PC-9 (cell line): ENCODE data around the gene EHD4. TPM values are rescaled to one million over a fixed set of nuclear protein-coding genes. Genes with fewer than 3 reads are reported as not detected.

Experiments used
- BruUV-seq: library from RNA; stranded (reverse); fragments of 400-500 nt; replicated peaks from 2 replicates; lab custom pipeline; 2021; lab: Mats Ljungman, UMichigan
- CTCF ChIA-PET: fragments of 300-600 bp; sonication (Branson Sonifier 250); formaldehyde crosslinking; loops from one replicate; lab custom pipeline; 2022; ENCODE audit warnings: antibody characterized with exemption; lab: Charles Lee
- POLR2A ChIA-PET: fragments of 300-600 bp; sonication (Branson Sonifier 250); formaldehyde crosslinking; loops from one replicate; lab custom pipeline; 2022; ENCODE audit warnings: antibody characterized with exemption; ENCODE audit not compliant: unreplicated experiment; lab: Charles Lee
- DNase-seq, 2 experiments: peaks; one replicate each; pipeline versions ENCODE4 v3.0.0 to v3.0.0-alpha.2; 2015 to 2022; ENCODE audit warnings: mixed read lengths in 1 of 2
- H2AFZ ChIP-seq: fragments of 200-600 bp; sonication (generic); 2 replicates; pipeline ENCODE4 v1.8.1; 2017; ENCODE audit warnings: antibody characterized with exemption
- H3F3A ChIP-seq: fragments of 200-600 bp; sonication (generic); 2 replicates; pipeline ENCODE4 v1.8.1; 2017; ENCODE audit warnings: antibody characterized with exemption, mild to moderate bottlenecking, low read depth; ENCODE audit not compliant: insufficient read depth
- H3K27ac ChIP-seq: fragments of 200-600 bp; sonication (generic); 2 replicates; pipeline ENCODE4 v1.6.1; 2016; ENCODE audit warnings: mixed run types
- H3K27me3 ChIP-seq: fragments of 200-600 bp; sonication (generic); 2 replicates; pipeline ENCODE4 v1.6.1; 2016; ENCODE audit warnings: low read depth, mixed run types; ENCODE audit not compliant: insufficient read depth
- H3K36me3 ChIP-seq: fragments of 200-600 bp; sonication (generic); 2 replicates; pipeline ENCODE4 v1.6.1; 2016; ENCODE audit warnings: low read depth, mixed run types
- H3K4me1 ChIP-seq: fragments of 200-600 bp; sonication (generic); replicated peaks from 2 replicates; pipeline ENCODE4 v1.6.1; 2016; ENCODE audit warnings: mixed run types; ENCODE audit not compliant: insufficient read depth
- H3K4me2 ChIP-seq: fragments of 200-600 bp; sonication (generic); 2 replicates; pipeline ENCODE4 v1.6.1; 2017; ENCODE audit warnings: mixed run types
- H3K4me3 ChIP-seq: fragments of 200-600 bp; sonication (generic); 2 replicates; pipeline ENCODE4 v1.6.1; 2016; ENCODE audit warnings: mixed run types
- H3K79me2 ChIP-seq: fragments of 200-600 bp; sonication (generic); 2 replicates; pipeline ENCODE4 v1.6.1; 2017; ENCODE audit warnings: low read depth, mixed run types
- H3K9me2 ChIP-seq: fragments of 200-600 bp; sonication (generic); 2 replicates; pipeline ENCODE4 v1.8.1; 2017; ENCODE audit warnings: mild to moderate bottlenecking; ENCODE audit not compliant: insufficient read depth
- H3K9me3 ChIP-seq: fragments of 200-600 bp; sonication (generic); 2 replicates; pipeline ENCODE4 v1.8.1; 2016; ENCODE audit warnings: low read depth; ENCODE audit not compliant: insufficient read depth
- H4K20me1 ChIP-seq: fragments of 200-600 bp; sonication (generic); 2 replicates; pipeline ENCODE4 v1.8.1; 2017; ENCODE audit not compliant: insufficient read depth
- CTCF ChIP-seq: fragments of 200-600 bp; sonication (generic); conservative IDR thresholded peaks from 2 replicates; pipeline ENCODE4 v1.6.1; 2017; ENCODE audit warnings: mixed run types, antibody characterized with exemption, mild to moderate bottlenecking, moderate library complexity
- EZH2 ChIP-seq: fragments of 200-600 bp; sonication (generic); IDR thresholded peaks from 2 replicates; pipeline ENCODE4 v1.8.0; 2017; ENCODE audit warnings: antibody characterized with exemption, low read depth
- intact Hi-C: fragments of 100-400 bp; cut with micrococcal nuclease; formaldehyde crosslinking; loops from one replicate; pipeline ENCODE4 v1.10.0; 2022; ENCODE audit not compliant: unreplicated experiment
- total RNA-seq: library from RNA; stranded (reverse); gene quantifications from 2 replicates; pipeline ENCODE4 v1.2.3, GENCODE V29; 2021

EHD4 gene
- total RNA-seq, 1 experiment from 2014 or later, result 18.1 TPM

- no peak overlapping the region for H2AFZ ChIP-seq
- H3K9me2 ChIP-seq, result no peaks in the 10 kb centered on the region
- intact Hi-C loops, result no loop called here
- H3K27me3 ChIP-seq, result no peaks in the 10 kb centered on the region
- H3K27ac ChIP-seq, result no peak overlapping the region
- H3F3A ChIP-seq, result no peaks in the 10 kb centered on the region
- DNase-seq, result no peak
- no TSS peak for BruUV-seq
- no peaks in the 10 kb centered on the region for H4K20me1 ChIP-seq
- H3K9me3 ChIP-seq, result no peaks in the 10 kb centered on the region
- H3K4me3 ChIP-seq, result no peak overlapping the region
- no peak for TF ChIP-seq EZH2
- TF ChIP-seq CTCF, result no peak
- no peaks in the 10 kb centered on the region for H3K79me2 ChIP-seq
- H3K36me3 ChIP-seq, result no peaks in the 10 kb centered on the region
- no peak overlapping the region for H3K4me2 ChIP-seq
- CTCF ChIA-PET, result no interaction called here
- H3K4me1 ChIP-seq, result no peaks in the 10 kb centered on the region
- POLR2A ChIA-PET, result no interaction called here
Measured at GRCh38 chr15:41860049-41860828, 112.1 kb downstream of the EHD4 start.

DNA sequence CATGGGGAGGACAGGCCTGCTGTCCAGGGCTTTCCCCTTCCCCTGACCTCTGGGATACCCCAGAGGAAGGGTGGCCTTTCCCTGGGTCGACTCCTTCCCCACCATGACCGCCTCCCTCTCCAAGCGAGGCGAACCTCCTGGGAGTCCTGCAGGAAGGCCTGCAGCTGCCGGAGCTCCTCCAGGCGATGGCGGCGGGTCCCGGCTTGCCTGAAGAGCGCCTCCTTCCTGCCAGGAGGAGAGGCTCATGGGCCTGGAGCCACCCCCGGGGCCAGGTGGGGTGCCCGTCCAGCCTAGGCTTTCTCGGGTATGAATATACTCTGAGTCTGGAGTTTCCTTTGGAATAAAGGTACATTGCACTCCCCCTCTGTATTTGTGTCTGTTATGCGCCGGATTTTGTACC lies 113.6 kb downstream of the EHD4 start:
- intact Hi-C loops, result no loop called here
- Histone ChIP-seq H3F3A (no peaks in the 10 kb centered on the region), H3K9me2 (no peaks in the 10 kb centered on the region), H3K4me1 (no peaks in the 10 kb centered on the region), H3K9me3 (no peaks in the 10 kb centered on the region), H3K79me2 (no peaks in the 10 kb centered on the region), H3K36me3 (no peaks in the 10 kb centered on the region), H3K27me3 (no peaks in the 10 kb centered on the region), H4K20me1 (no peaks in the 10 kb centered on the region), H3K27ac (no peak overlapping the region), H3K4me3 (no peak overlapping the region), H3K4me2 (no peak overlapping the region), H2AFZ (no peak overlapping the region)
- no TSS peak for BruUV-seq
- POLR2A ChIA-PET, result no interaction called here
- CTCF ChIA-PET, result no interaction called here
- no peak for DNase-seq
- TF ChIP-seq EZH2 (no peak), CTCF (no peak)

GRCh38 chr15:41857316-41857715 lies 115.0 kb downstream of the EHD4 start:
- Histone ChIP-seq H4K20me1 (no peaks in the 10 kb centered on the region), H3F3A (no peaks in the 10 kb centered on the region), H3K9me2 (no peaks in the 10 kb centered on the region), H3K9me3 (no peaks in the 10 kb centered on the region), H3K27ac (no peak overlapping the region), H3K4me2 (no peak overlapping the region), H3K4me3 (no peak overlapping the region), H3K79me2 (no peaks in the 10 kb centered on the region), H3K27me3 (no peaks in the 10 kb centered on the region), H2AFZ (no peak overlapping the region), H3K4me1 (no peaks in the 10 kb centered on the region), H3K36me3 (no peaks in the 10 kb centered on the region)
- TF ChIP-seq EZH2, result no peak
- no peak for TF ChIP-seq CTCF
- POLR2A ChIA-PET, result no interaction called here
- no TSS peak for BruUV-seq
- DNase-seq, result no peak
- intact Hi-C loops, result no loop called here
- CTCF ChIA-PET, result no interaction called here
